ENCODE results near the gene OSBPL10.

Gene OSBPL10

DNA sequence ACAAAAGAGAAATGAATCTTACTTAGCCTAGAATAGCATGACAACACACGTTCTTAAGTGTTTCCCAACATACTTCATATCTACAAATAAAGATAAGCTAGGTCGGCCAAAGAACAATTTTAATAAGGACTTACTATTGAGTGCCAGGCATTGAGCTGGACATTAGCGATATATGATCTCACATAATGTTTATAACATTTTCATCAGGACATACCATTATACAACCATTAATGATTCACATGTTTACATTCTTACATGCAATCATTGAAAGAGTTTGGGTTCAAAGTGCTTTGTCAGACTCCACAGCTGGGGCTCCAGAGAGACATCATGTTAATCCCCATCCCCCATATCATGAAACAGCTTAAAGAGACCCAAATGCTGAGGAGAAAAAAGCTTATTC is 259.4 kb downstream of the OSBPL10 start:
- TF ChIP-seq, protein P1, sequence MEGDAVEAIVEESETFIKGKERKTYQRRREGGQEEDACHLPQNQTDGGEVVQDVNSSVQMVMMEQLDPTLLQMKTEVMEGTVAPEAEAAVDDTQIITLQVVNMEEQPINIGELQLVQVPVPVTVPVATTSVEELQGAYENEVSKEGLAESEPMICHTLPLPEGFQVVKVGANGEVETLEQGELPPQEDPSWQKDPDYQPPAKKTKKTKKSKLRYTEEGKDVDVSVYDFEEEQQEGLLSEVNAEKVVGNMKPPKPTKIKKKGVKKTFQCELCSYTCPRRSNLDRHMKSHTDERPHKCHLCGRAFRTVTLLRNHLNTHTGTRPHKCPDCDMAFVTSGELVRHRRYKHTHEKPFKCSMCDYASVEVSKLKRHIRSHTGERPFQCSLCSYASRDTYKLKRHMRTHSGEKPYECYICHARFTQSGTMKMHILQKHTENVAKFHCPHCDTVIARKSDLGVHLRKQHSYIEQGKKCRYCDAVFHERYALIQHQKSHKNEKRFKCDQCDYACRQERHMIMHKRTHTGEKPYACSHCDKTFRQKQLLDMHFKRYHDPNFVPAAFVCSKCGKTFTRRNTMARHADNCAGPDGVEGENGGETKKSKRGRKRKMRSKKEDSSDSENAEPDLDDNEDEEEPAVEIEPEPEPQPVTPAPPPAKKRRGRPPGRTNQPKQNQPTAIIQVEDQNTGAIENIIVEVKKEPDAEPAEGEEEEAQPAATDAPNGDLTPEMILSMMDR (IDR thresholded peaks at IDR 0.05), result no peak

DNA sequence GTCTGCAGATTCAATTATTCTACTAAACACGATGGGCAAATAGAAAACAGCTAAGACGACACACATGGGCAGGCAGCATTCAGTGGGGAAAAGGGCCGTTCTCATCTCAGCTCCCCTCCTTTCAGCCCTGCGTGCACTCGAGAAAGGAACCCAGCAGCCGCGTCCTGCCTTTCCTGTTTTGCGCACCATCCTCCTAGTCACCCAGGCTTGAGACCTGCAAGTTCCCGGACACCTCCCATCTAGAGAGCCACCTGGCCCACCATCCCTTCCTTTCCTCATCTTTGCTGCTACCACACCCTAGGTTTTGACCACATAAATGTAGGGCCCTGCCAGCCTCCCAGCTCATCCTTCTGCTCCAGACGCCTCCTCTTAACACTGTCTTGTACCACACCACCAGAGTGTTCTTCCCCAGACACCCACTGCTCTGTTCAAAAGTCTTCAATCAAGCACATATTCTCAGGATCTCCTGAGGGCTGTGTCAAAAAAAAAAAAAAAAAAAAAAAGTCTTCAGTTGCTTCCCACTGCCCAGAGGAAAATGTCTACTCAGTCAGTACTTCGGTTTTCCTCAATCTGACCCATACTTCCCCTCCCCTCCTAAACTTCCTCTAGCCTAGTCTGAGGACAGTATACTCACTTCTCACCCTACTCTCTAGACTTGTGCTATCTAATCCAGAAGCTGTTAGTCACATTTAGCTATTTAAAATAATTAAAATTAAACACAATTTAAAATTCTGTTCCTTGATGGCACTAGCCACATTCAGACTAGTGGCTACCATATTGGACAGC is 266.4 kb downstream of the OSBPL10 start:
- Histone ChIP-seq H3K4me3 (no peak overlapping the region), H3K27ac (no peak overlapping the region)
- no peak for DNase-seq (ENCODE audit: low spot score)
- TF ChIP-seq, protein P1 (IDR thresholded peaks at IDR 0.05), result no peak

More for the DNA sequence above, 259.4 kb downstream of the OSBPL10 start:
- Histone ChIP-seq H3K27ac (no peak overlapping the region), H3K4me3 (no peak overlapping the region)
- DNase-seq (ENCODE audit: low spot score), result no peak

DNA sequence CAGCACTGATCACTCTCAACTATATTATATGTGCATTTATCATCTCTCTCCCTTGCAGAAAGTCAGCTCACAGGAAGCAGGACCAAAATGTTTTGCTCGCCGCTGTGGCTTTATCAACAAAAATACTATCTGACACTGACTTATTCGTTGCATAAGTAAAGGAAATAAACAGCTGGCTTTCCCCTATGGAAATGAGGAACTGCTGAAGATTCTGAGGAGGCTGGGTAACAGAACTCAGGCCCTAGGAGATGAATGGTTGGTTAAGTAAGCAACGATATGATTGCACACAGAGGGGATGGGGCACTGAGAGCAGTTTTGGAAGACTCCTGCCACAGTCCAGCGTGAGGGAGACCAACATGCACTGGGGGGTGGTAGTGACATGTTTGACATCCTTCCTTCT is 267.2 kb downstream of the OSBPL10 start:
- DNase-seq (ENCODE audit: low spot score), result no peak
- TF ChIP-seq, protein P1 (IDR thresholded peaks at IDR 0.05), result no peak
- Histone ChIP-seq H3K4me3 (no peak overlapping the region), H3K27ac (no peak overlapping the region)

DNA sequence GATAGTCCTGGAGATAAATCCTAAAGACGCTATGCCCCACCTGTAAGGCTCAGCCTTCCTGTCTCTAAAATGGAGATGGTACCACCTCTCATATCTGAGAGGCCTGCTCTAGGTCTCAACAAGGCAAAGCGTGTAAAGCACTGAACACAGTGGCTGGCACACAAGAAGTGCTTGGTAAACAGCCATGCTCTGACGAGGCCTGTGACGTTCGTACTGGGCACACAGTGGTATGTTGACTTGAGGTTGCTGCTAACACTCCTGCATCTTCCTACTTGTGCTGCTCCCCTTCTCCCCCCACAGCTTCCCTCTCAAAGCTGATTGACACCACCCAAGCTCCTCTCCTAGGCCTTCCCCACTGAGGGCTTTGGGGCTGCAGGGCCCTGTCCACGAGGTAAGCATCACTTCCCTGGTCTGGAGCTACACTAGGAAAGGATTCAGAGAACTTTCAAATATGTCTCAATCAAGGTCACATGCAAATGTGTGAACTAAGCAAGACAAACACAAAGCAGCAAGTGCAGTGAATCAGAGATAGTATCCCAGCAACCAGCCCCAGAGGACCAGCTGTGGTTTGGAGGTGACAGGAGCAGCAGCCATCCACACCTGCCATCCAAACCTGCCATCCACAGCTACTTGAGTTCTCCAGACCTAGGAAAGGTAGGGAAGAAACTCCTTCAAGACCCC is 270.8 kb downstream of the OSBPL10 start:
- no peak for DNase-seq (ENCODE audit: low spot score)
- Histone ChIP-seq H3K27ac (no peak overlapping the region), H3K4me3 (no peak overlapping the region)
- TF ChIP-seq, protein P1 (IDR thresholded peaks at IDR 0.05), result no peak

DNA sequence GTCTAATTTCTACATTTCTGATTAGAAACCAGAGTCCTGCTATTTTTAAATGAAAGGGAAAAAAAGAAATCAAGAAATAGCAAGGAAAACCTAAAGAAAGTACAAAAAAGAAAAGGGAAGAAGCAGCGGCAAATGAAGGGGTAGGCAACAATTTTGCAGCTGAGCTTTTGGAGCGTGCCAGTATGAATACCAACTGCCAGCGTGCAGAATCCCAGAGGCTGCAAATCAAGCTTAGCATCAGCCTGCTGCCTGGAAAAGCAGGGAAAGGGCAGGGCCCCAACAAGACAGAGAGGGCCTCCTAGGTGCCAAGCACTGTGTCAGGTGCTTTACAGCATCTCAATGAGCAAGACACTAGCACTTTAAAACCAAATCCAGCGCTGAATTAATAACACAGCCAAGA is 271.5 kb downstream of the OSBPL10 start:
- Histone ChIP-seq H3K27ac (no peak overlapping the region), H3K4me3 (no peak overlapping the region)
- DNase-seq (ENCODE audit: low spot score), result no peak
- TF ChIP-seq, protein P1 (IDR thresholded peaks at IDR 0.05), result no peak

DNA sequence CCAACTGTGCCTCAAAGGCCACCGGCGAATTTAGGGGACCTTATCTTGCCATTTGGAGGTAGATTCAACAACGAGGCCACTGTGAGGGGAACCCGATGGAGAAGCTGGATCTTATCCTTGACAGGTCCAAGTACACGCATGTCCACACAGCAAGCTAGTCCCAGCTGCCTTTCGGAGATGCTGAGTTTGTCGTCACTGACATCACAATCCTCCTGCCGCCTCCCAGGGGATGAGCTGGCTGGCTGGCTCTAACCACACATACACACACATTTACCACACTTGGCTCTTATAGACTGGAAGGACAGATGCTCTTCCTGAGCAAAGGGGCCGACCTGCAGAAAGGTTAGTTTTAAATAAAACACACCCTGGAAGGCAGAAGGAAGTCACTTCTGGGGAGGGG is 272.1 kb downstream of the OSBPL10 start:
- no peak overlapping the region for H3K4me3 ChIP-seq
- DNase-seq (ENCODE audit: low spot score), result no peak
- no peak overlapping the region for H3K27ac ChIP-seq
- TF ChIP-seq, protein P1 (IDR thresholded peaks at IDR 0.05), result no peak

DNA sequence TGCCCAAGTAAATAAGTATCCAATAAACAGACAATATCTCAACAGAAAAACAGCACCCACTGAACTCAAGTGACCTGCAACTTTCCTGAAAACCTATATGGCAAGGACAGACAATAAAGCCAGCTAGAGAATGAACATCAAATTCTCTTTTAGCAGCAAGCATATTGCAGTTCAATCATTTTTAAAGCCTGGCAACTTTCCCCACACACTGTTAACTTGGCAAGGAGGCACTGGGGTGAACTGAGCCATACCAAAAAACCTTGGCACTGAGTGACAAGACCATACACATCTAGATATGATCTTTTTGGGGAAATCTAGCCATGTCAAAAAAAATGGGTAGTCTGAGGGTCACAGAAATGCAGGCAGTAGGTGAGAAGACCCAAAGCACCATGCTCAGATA is 273.8 kb downstream of the OSBPL10 start:
- DNase-seq (ENCODE audit: low spot score), result no peak
- no peak overlapping the region for H3K4me3 ChIP-seq
- TF ChIP-seq, protein P1 (IDR thresholded peaks at IDR 0.05), result no peak
- no peak overlapping the region for H3K27ac ChIP-seq
